Choroid plexus epithelial cell (primary cell): ENCODE data around the gene ACOT11.

ENCODE experiments used
- DNase-seq: peaks from one replicate; pipeline ENCODE4 v3.0.0-alpha.2; 2010; ENCODE audit warnings: low read depth
- H3K4me3 ChIP-seq: 2 replicates; pipeline ENCODE4 v1.5.1; 2011; ENCODE audit warnings: low read depth, mild to moderate bottlenecking, control low read depth, low read length, moderate library complexity
- CTCF ChIP-seq: conservative IDR thresholded peaks from 2 replicates; pipeline ENCODE4 v1.5.1; 2011; ENCODE audit warnings: low read depth, mild to moderate bottlenecking, control low read depth, inconsistent platforms, low read length, moderate library complexity

ACOT11 gene

GRCh38 chr1:54588377-54588776, 40.3 kb downstream of the ACOT11 start:
- no peak overlapping the region for H3K4me3 ChIP-seq
- no peak for TF ChIP-seq CTCF
- DNase-seq = no peak

- H3K4me3 ChIP-seq = no peak overlapping the region
- TF ChIP-seq CTCF = no peak
- peak; percentile 50 for DNase-seq
Observed at GRCh38 chr1:54591127-54591756, 43.2 kb downstream of the ACOT11 start.

DNA sequence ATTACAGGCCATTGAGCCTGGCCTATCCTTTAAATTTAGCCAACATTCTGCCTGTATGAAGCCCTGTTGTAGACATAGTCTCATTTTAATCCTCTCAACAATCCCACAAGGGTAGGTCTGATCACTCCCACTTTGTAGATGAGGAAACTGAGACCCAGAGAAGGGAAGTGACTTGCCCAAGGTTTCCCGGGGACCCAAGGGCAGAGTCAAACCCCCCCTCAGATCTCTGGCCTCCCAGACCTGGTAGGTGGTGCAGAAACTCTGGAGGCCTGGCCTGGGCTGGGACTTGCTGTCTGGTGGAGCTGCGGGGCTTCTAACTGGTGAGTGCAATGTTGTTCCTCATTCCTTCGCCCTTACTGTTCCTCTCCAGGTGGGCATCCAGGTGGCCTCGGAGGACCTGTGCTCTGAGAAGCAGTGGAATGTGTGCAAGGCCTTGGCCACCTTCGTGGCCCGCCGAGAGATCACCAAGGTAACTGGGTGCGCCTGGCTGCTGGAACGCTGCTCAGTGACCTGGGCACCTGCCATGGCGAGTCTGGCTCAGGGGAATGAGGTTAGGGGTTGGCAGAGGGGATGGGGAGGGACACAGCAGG, 45.6 kb downstream of the ACOT11 start:
- no peak overlapping the region for H3K4me3 ChIP-seq
- no peak for DNase-seq
- TF ChIP-seq CTCF = no peak

GRCh38 chr1:54594463-54594862, 46.4 kb downstream of the ACOT11 start:
- no peak overlapping the region for H3K4me3 ChIP-seq
- no peak for DNase-seq
- TF ChIP-seq CTCF = no peak

GRCh38 chr1:54595956-54596498, 48.0 kb downstream of the ACOT11 start:
- H3K4me3 ChIP-seq = no peak overlapping the region
- no peak for TF ChIP-seq CTCF
- DNase-seq = no peak

GRCh38 chr1:54596756-54597155, 48.7 kb downstream of the ACOT11 start:
- TF ChIP-seq CTCF = no peak
- DNase-seq = no peak
- no peak overlapping the region for H3K4me3 ChIP-seq
